OCI-LY1 (cell line): Measurements from ENCODE around the gene ASPDH.

Experiments used
- H2AFZ ChIP-seq: fragments of 200-600 bp; sonication (generic), shearing (Covaris generic); 2 replicates; pipeline ENCODE4 v1.6.0; 2014; ENCODE audit warnings: antibody characterized with exemption, mild to moderate bottlenecking, low read length
- H3F3A ChIP-seq: fragments of 200-600 bp; sonication (generic), shearing (Covaris generic); 2 replicates; pipeline ENCODE4 v1.6.0; 2014; ENCODE audit warnings: mild to moderate bottlenecking, antibody characterized with exemption, low read length, moderate library complexity; ENCODE audit not compliant: insufficient read depth
- H3K27ac ChIP-seq: fragments of 200-600 bp; sonication (generic); 2 replicates; pipeline ENCODE4 v1.5.1; 2014; ENCODE audit warnings: low read length, mixed run types, mild to moderate bottlenecking, low read depth; ENCODE audit not compliant: poor library complexity, severe bottlenecking
- H3K27me3 ChIP-seq: fragments of 200-600 bp; sonication (generic); 2 replicates; pipeline ENCODE4 v1.6.0; 2014; ENCODE audit warnings: antibody characterized with exemption, mild to moderate bottlenecking, low read length, moderate library complexity; ENCODE audit not compliant: insufficient read depth
- H3K36me3 ChIP-seq: fragments of 200-600 bp; sonication (generic); 2 replicates; pipeline ENCODE4 v1.6.1; 2014; ENCODE audit warnings: mild to moderate bottlenecking, antibody characterized with exemption, low read length, moderate library complexity, mixed read lengths; ENCODE audit not compliant: insufficient read depth
- H3K4me1 ChIP-seq: fragments of 200-600 bp; sonication (generic); 2 replicates; pipeline ENCODE4 v1.5.1; 2014; ENCODE audit warnings: mild to moderate bottlenecking, low read length, moderate library complexity; ENCODE audit not compliant: insufficient read depth, severe bottlenecking
- H3K4me2 ChIP-seq: fragments of 200-600 bp; sonication (generic), shearing (Covaris generic); 2 replicates; pipeline ENCODE4 v1.6.1; 2014; ENCODE audit warnings: low read length
- H3K4me3 ChIP-seq: fragments of 200-600 bp; sonication (generic); 2 replicates; pipeline ENCODE4 v1.5.1; 2014; ENCODE audit warnings: low read length, low read depth, mild to moderate bottlenecking, mixed read lengths; ENCODE audit not compliant: poor library complexity, severe bottlenecking
- H3K79me2 ChIP-seq: fragments of 200-600 bp; shearing (Covaris generic); 2 replicates; pipeline ENCODE4 v1.6.1; 2016; ENCODE audit warnings: mixed run types, low read length, mixed read lengths; ENCODE audit not compliant: insufficient read depth
- H3K9ac ChIP-seq: fragments of 200-600 bp; sonication (generic), shearing (Covaris generic); 2 replicates; pipeline ENCODE4 v1.6.1; 2014; ENCODE audit warnings: mild to moderate bottlenecking, low read length, mixed read lengths
- H3K9me2 ChIP-seq: fragments of 200-600 bp; sonication (generic), shearing (Covaris generic); 2 replicates; pipeline ENCODE4 v1.6.1; 2014; ENCODE audit warnings: low read depth, mild to moderate bottlenecking, low read length, mixed read lengths
- H3K9me3 ChIP-seq: fragments of 200-600 bp; shearing (Covaris generic); 2 replicates; pipeline ENCODE4 v1.6.1; 2014; ENCODE audit warnings: low read length, mixed read lengths
- H4K20me1 ChIP-seq: fragments of 200-600 bp; sonication (generic), shearing (Covaris generic); 2 replicates; pipeline ENCODE4 v1.6.0; 2016; ENCODE audit warnings: mild to moderate bottlenecking, low read length; ENCODE audit not compliant: insufficient read depth
- EZH2 ChIP-seq: fragments of 200-600 bp; sonication (generic), shearing (Covaris generic); IDR thresholded peaks from 2 replicates; pipeline ENCODE4 v1.8.0; 2017; ENCODE audit warnings: borderline replicate concordance, mixed run types, mild to moderate bottlenecking, antibody characterized with exemption, low read length, moderate library complexity, mixed read lengths
- TF ChIP-seq, protein P1 (sequence below): fragments of 200-600 bp; sonication (generic), shearing (Covaris generic); IDR thresholded peaks from 2 replicates; pipeline ENCODE4 v1.5.1; 2017; ENCODE audit warnings: mild to moderate bottlenecking, antibody characterized with exemption, low read length, moderate library complexity, mixed read lengths

Gene ASPDH

DNA sequence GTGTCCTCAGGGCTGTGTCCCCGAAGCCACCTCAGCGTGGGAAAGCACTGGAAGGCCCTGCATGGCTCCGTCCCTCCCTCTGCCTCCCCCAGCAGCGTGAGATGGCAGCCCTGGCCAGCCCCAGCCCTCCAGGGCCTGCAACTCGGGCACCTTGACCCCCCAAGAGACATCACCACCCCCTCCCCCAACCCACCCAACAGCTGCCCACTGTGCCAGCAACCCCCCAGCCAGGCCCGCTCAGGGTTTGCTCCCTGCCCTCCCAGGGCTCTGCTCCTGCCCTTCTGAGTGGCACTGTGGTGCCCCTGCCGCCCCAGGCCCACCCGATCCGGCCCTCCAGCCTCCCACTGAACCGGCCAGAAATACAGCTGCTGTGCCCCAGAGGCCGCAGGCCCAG lies 1.5 kb upstream of the ASPDH start:
- H3K4me1 ChIP-seq = peaks cover 14% of the 10 kb centered on the region
- H3K9me3 ChIP-seq = no peaks in the 10 kb centered on the region
- no peak overlapping the region for H3K4me3 ChIP-seq
- H2AFZ ChIP-seq = no peak overlapping the region
- no peaks in the 10 kb centered on the region for H3F3A ChIP-seq
- TF ChIP-seq EZH2 = no peak
- TF ChIP-seq, protein P1, sequence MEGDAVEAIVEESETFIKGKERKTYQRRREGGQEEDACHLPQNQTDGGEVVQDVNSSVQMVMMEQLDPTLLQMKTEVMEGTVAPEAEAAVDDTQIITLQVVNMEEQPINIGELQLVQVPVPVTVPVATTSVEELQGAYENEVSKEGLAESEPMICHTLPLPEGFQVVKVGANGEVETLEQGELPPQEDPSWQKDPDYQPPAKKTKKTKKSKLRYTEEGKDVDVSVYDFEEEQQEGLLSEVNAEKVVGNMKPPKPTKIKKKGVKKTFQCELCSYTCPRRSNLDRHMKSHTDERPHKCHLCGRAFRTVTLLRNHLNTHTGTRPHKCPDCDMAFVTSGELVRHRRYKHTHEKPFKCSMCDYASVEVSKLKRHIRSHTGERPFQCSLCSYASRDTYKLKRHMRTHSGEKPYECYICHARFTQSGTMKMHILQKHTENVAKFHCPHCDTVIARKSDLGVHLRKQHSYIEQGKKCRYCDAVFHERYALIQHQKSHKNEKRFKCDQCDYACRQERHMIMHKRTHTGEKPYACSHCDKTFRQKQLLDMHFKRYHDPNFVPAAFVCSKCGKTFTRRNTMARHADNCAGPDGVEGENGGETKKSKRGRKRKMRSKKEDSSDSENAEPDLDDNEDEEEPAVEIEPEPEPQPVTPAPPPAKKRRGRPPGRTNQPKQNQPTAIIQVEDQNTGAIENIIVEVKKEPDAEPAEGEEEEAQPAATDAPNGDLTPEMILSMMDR = no peak
- no peaks in the 10 kb centered on the region for H3K36me3 ChIP-seq
- H3K4me2 ChIP-seq = no peak overlapping the region
- H3K9me2 ChIP-seq = no peaks in the 10 kb centered on the region
- no peaks in the 10 kb centered on the region for H4K20me1 ChIP-seq
- H3K27ac ChIP-seq = no peak overlapping the region
- H3K9ac ChIP-seq = no peak overlapping the region
- H3K79me2 ChIP-seq = no peaks in the 10 kb centered on the region
- no peaks in the 10 kb centered on the region for H3K27me3 ChIP-seq

DNA sequence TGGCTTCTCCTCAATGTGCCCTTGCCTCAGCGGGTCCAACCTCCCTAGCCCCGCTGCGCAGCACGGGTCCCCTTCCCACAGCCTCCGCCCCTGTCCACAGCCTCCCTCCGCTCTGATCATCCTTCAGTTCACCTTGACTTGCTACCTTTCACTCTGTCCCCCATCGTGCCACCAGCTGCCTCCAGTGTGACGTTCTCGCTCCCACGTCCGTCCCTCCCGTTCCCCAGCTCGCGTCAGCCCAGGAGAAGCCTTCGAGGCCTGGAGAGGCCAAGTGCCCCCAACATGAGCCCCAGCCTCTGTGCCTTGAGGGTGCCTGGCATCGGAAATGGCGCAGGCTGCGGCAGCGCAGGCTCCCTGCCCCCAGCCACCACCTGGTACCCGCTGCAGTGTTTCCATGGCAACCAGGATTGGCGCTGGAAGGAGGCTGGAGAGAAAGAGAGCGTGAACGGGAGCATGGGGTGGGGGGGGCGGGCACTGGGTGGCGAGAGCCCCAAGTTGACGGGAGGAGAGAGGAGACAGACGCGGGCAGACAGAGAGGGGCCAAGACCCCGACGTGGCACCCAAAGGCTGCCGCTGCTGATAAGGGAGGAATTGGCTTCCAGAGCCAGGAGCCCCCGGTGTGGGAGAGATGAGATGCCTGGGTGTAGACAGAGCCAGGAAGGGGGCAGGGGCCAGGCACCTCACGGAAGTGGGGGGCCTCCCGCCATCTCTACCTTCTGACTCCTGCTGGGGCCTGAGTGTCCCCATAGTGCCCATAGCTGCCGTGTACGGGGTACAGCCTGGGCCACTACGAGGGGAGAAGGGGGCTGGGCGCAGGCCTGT lies 844 bp upstream of the ASPDH start:
- Histone ChIP-seq H3K36me3 (no peaks in the 10 kb centered on the region), H3K79me2 (no peaks in the 10 kb centered on the region), H3K27me3 (no peaks in the 10 kb centered on the region), H3F3A (no peaks in the 10 kb centered on the region), H4K20me1 (no peaks in the 10 kb centered on the region), H3K9me3 (no peaks in the 10 kb centered on the region), H3K4me2 (no peak overlapping the region), H3K27ac (no peak overlapping the region), H2AFZ (no peak overlapping the region), H3K9me2 (no peaks in the 10 kb centered on the region), H3K4me1 (peaks cover 14% of the 10 kb centered on the region), H3K4me3 (no peak overlapping the region), H3K9ac (no peak overlapping the region)
- TF ChIP-seq, protein P1 = no peak
- TF ChIP-seq EZH2 = no peak

DNA sequence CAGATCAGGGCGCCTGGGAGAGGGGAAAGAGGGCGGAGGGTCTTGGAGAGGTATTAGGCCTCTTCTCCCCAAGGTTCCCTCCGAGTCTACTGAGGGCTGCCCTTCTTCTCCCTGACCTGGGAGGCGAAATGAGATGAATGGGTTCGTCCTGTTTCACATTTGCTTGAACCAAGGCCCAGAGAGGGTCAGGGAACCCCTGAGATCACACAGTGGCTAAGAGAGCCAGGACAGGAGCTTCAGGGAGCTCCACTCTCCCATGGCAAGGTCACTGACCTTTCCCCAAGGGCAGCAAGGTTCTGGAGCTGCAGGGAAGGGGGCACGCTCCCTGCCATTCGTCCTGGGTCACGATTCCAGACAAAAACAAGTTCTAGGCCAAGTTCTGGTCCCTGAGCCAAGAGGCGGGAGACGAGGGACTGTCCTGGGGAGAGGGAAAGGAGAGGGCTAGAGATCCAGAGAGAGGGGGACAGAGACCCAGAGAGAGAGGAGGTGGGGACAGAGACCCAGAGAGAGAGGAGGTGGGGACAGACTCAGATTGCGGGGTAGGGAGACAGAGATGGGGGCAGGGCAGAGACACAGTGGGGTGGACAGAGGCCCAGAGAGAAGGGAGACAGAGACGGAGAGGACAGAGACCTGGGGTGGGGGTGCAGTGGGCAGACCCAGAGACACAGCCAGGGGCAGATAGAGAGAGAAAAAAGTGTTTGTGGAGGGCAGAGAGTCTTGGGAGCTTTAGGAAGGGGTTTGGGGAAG lies 541 bp downstream of the ASPDH start:
- Histone ChIP-seq H2AFZ (no peak overlapping the region), H3K4me1 (peaks cover 14% of the 10 kb centered on the region), H3K36me3 (no peaks in the 10 kb centered on the region), H3K79me2 (no peaks in the 10 kb centered on the region), H3K4me3 (no peak overlapping the region), H3K9me2 (no peaks in the 10 kb centered on the region), H3K27me3 (no peaks in the 10 kb centered on the region), H4K20me1 (no peaks in the 10 kb centered on the region), H3K9me3 (no peaks in the 10 kb centered on the region), H3K4me2 (no peak overlapping the region), H3K9ac (no peak overlapping the region), H3K27ac (no peak overlapping the region), H3F3A (no peaks in the 10 kb centered on the region)
- TF ChIP-seq, protein P1 = no peak
- no peak for TF ChIP-seq EZH2
